SU-DHL-6 (cell line): Measurements from ENCODE around the gene BANP.
"Not testable (repeated sequence)": the region's sequence is repeated elsewhere in the genome, so short reads cannot be mapped to it uniquely, and the experiment has no call there.

Experiments
- CTCF ChIP-seq: fragments of 200-600 bp; sonication (generic); IDR thresholded peaks from one replicate; pipeline ENCODE4 v1.5.1; 2017; ENCODE audit warnings: antibody characterized with exemption, mild to moderate bottlenecking, low read length, moderate library complexity; ENCODE audit not compliant: insufficient read depth, poor library complexity, severe bottlenecking
- EZH2phosphoT487 ChIP-seq: fragments of 200-600 bp; sonication (generic), shearing (Covaris generic); conservative IDR thresholded peaks from 2 replicates; pipeline ENCODE4 v1.6.1; 2018; ENCODE audit warnings: mild to moderate bottlenecking, antibody characterized with exemption, low read length, moderate library complexity, mixed read lengths

- not testable (repeated sequence) for TF ChIP-seq CTCF, EZH2phosphoT487
Observed at GRCh38 chr16:88106566-88106965, 155.3 kb downstream of the BANP start.
